Activated CD8-positive, alpha-beta memory T cell treated with anti-CD3 and anti-CD28 coated beads, Interleukin-2, amount 50 U/mL, for 24 hours (primary cell): Measurements from ENCODE around the gene SUCLG2.

Source experiments
- DNase-seq: peaks from one replicate; pipeline ENCODE4 v3.0.0-alpha.2; 2020; ENCODE audit errors: extremely low read depth

SUCLG2 gene

DNA sequence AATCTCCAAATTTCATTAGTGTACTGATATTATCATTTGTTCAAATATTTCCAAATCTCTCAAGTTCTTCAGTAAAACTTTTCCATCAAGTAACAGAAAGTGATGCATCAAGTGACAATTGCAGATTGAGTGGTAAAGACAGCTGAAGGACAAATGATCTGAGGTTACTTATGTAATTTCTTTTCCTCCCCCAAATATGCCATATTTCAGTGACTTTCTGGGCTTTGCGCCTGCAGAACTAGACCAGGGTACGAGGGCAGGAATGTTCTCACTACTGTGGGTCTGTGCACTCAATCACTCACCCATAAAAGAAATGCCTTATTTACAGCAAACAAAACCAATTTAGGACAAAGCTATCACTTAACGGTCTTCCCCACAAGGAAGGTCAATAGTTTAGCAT is 4.7 kb downstream of the SUCLG2 start:
- no peak for DNase-seq

DNA sequence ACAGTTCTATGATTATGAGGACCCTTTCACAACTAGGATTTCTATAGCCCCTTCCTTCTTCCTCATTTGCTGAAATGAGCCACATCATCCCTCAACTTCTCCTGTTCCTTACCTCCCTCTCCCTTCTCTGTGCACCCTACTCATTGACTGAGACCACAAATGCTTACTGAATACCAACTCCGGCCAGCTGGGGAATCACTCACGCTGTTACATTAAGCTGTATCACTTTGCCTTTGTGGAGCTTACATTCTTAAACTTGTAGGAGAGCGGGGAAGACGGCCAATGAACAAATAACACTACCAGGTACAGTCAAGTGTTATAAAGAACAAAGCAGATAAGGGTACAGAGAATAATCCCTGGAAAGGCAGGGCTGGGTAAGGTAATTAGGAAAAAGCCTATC is 5.7 kb downstream of the SUCLG2 start:
- DNase-seq = no peak

- no peak for DNase-seq
Observed at GRCh38 chr3:67648229-67648628, 6.2 kb downstream of the SUCLG2 start.

- no peak for DNase-seq
Observed at GRCh38 chr3:67647390-67647878, 7.0 kb downstream of the SUCLG2 start.

GRCh38 chr3:67646586-67647234 is 7.7 kb downstream of the SUCLG2 start:
- DNase-seq = no peak

- no peak for DNase-seq
Observed at GRCh38 chr3:67644827-67645226, 9.6 kb downstream of the SUCLG2 start.

GRCh38 chr3:67642734-67643133 is 11.7 kb downstream of the SUCLG2 start:
- DNase-seq = no peak

DNA sequence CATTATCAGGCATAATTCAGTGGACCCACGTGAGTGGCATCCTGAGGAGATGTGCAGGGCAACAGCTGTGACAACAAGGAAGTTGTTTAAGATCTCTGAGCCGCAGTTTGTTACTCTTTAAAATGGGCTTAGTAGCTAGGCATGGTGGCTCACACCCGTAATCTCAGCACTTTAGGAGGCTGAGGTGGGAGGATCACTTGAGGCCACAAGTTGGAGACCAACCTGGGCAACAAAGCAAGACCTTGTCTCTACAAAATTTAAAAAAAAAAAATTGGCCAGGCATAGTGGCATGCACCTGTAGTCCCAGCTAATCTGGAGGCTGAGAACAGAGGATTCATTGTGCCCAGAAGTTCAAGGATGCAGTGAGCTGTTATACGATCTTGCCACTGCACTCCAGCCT is 12.2 kb downstream of the SUCLG2 start:
- DNase-seq = no peak

- no peak for DNase-seq
Observed at GRCh38 chr3:67641451-67641850, 13.0 kb downstream of the SUCLG2 start.

- DNase-seq = no peak
Observed at GRCh38 chr3:67640023-67640660, 14.3 kb downstream of the SUCLG2 start.

DNA sequence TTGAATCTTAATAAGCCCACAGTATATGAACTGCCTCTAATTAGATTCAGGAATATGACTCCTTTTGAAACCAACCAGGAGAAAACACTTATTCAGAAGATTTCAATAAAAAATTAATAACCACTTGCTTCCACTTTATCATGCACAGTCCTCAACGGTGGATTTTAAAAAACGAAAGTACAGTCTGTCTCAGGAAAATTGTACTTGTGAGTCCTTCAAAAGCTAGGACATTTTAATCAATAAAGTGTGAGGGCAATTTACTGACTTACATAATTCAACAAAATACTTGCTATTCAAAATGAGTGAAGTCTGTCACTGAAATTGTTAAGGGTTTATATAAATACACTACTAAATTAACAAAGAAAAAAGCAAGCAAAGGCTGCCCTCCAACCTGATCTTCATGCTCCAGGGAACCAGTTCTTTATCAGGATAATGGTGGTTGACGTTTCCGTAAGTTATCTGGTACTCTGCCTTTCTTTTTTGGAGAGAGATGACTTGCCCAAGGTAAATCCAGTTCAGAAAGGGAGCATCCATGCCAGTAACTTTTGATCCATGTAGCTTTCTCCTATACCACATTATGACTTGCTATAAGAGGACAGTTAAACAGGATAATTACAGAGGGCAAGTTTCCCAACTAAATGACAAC is 17.0 kb downstream of the SUCLG2 start:
- no peak for DNase-seq

GRCh38 chr3:67635806-67636205 is 18.6 kb downstream of the SUCLG2 start:
- DNase-seq = no peak

- DNase-seq = no peak
Observed at GRCh38 chr3:67635257-67635656, 19.2 kb downstream of the SUCLG2 start.

DNA sequence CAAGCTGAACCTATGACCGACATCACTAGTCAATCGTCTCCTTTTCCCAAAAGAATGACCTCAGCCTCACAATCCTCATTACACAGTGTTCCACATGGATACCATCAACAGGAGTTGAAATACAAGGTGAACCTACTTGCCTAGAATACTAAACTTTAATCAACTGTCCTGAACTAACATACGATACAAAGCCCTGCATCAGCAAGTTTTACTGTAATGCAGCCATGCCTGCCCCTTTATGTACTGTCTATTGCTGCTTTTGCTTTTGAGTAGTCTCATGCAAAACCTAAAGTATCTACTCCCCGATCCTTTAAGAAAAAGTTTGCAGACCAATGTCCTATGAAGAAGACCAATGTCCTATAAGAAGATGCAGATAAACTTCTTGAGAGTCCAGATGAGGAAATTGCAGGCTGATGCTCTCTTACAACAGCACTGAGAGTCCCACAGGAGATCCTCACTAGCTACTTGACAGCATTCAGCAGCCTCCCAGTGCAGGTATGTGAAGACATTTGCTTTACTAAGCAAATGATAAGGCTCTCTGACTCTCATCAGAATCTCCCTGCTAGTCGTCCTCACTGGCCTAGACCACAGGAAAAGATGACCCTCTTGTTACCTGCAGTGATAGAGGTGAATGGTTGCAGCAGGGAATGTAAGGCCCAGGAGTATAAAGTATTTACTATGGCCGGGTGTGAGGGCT is 23.6 kb downstream of the SUCLG2 start:
- no peak for DNase-seq

DNA sequence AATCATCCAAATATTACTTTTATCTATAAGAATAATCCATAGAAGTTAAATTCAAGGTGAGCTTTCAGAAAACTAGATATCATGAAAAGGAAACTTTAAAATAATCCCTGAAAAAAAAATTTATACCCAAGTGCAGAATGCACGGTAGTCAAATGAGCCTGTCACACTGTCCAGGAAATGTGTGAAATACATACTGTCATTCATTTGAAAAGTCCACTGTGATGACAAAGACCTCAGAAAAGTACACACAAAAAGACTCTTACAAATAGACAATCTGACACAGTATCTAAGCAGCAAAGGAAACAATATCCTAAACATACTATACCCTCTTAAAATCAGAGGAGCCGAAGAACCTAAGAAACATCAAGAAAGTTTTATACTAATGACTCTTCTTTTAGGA is 29.7 kb downstream of the SUCLG2 start:
- DNase-seq = no peak

- no peak for DNase-seq
Observed at GRCh38 chr3:67624078-67624477, 30.3 kb downstream of the SUCLG2 start.

GRCh38 chr3:67622652-67623051 is 31.8 kb downstream of the SUCLG2 start:
- DNase-seq = no peak

DNA sequence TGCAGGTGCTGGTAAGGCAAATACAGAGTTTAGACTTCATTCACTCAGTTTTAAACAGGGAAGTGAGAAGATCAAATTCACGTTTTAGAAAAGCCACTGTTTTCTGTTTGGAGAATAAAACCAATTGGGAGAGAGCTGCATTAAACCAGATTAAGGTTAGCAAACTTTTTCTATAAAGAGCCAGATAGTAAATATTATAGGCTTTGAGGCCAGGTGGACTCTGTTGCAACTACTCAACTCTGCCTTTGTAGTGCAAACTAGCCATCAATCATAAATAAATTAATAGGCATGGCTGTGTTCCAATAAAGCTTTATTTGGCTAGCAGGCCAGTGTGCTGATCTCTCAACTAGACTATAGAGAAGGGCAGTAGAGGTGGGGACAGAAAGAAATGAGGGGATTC is 33.5 kb downstream of the SUCLG2 start:
- no peak for DNase-seq

- DNase-seq = no peak
Observed at GRCh38 chr3:67619991-67620390, 34.4 kb downstream of the SUCLG2 start.

DNA sequence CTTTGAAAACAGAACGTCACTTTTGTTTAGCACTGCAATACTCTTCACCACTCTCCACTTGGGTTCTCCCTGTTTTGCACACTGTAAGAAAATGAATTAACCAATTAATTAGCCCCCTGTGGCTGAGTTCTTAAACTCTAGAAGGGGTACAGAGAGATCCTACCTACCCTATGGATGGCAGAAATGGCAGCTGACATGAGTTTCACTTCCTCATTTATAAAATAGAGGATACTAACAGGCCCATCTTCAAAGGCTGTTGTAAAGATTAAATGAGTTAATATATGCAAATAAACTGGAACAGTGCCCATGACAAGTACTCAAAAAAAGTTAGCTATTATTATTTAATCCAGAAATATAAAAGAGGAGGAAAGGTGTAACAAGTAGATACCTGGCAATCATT is 36.9 kb downstream of the SUCLG2 start:
- no peak for DNase-seq

DNA sequence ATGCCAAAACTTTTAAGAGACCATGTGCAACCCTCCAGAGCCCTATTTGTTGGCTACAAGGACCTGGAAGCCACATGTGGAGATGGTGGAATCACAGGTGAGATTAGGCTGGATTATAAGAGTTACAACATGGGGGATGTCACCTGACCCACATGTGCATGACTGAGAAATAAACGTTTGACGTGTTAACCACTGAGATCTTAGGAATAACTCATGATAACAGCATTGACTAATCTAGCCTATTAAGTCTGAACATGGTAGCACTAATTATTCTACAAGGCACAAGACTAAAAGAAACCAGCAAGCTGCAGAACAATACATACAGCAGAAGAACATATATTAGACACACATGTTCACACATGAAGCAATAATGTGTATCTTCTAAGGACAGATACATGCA is 38.4 kb downstream of the SUCLG2 start:
- DNase-seq = no peak

DNA sequence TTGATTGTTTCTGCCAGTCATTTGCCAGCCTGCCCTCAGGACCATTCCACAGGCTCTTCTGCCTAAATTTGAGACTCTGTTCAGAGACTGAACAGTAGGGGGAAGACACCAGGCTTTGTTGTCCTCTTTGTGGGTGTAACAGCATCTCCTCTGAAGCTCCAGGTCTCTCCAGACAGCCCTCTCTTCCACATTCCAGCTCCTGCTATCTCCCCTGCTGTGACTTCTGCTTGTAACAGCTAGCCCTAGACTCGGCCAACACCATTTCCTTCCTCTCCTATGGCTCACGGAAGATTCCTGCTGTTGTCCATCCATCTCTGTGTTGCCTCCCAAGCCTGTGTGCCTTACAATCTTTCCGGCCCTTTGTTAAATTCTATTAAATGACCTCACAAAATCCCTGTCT is 40.2 kb downstream of the SUCLG2 start:
- no peak for DNase-seq

GRCh38 chr3:67610458-67610857 is 44.0 kb downstream of the SUCLG2 start:
- DNase-seq = no peak
